Activated CD4-positive, alpha-beta T cell treated with anti-CD3 and anti-CD28 coated beads, Interleukin-2, amount 10 ng/mL, durations not matched to agents 7 days and 5 days (primary cell): ENCODE data around the gene CPNE6. TPM values are rescaled to one million over a fixed set of nuclear protein-coding genes. Genes with fewer than 3 reads are reported as not detected.
A peak's percentile ranks its signal among the peaks of the same experiment; 100 is the strongest.
"Not testable (repeated sequence)": the region's sequence is repeated elsewhere in the genome, so short reads cannot be mapped to it uniquely, and the experiment has no call there.

Experiments
- CTCF ChIA-PET: fragments of 350-600 bp; sonication (Branson Sonifier 250); formaldehyde crosslinking; loops from one replicate; lab custom pipeline; 2021; ENCODE audit warnings: antibody characterized with exemption; lab: Charles Lee
- POLR2A ChIA-PET: fragments of 350-600 bp; sonication (Branson Sonifier 250); formaldehyde crosslinking; loops from one replicate; lab custom pipeline; 2021; ENCODE audit warnings: antibody characterized with exemption; lab: Charles Lee
- DNase-seq: peaks from one replicate; pipeline ENCODE4 v3.0.0-alpha.2; 2020
- H3K27ac Mint-ChIP-seq: one replicate; pipeline ENCODE4 v1.8.0; 2021; ENCODE audit warnings: mild to moderate bottlenecking, moderate library complexity, mixed read lengths
- H3K27me3 Mint-ChIP-seq: one replicate; pipeline ENCODE4 v1.8.0; 2021; ENCODE audit warnings: mixed read lengths
- H3K36me3 Mint-ChIP-seq: one replicate; pipeline ENCODE4 v1.8.0; 2021; ENCODE audit warnings: low read depth, mixed read lengths
- H3K4me1 Mint-ChIP-seq: one replicate; pipeline ENCODE4 v1.8.0; 2021; ENCODE audit warnings: mixed read lengths
- H3K4me3 Mint-ChIP-seq: one replicate; pipeline ENCODE4 v1.8.0; 2021; ENCODE audit warnings: mild to moderate bottlenecking, moderate library complexity, mixed read lengths
- H3K9me3 Mint-ChIP-seq: one replicate; pipeline ENCODE4 v1.8.0; 2021; ENCODE audit warnings: mixed read lengths
- total RNA-seq, 2 experiments: library from RNA; stranded (reverse); gene quantifications; one replicate each; pipeline ENCODE4 v1.2.3, GENCODE V29; 2021

The CPNE6 gene
- total RNA-seq, result not detected

- no peaks in the 10 kb centered on the region for H3K9me3 Mint-ChIP-seq
- H3K27me3 Mint-ChIP-seq, result peaks cover 2% of the 10 kb centered on the region
- CTCF ChIA-PET, result interaction anchor here (0.6 to 1.5 kb wide), 4 partner anchors 13 to 94 kb away, joined by 3 to 4 read pairs (median 3); partner anchors contain the start of gene CARMIL3
- H3K4me1 Mint-ChIP-seq, result peaks cover 11% of the 10 kb centered on the region
- H3K4me3 Mint-ChIP-seq, result no peak within 1 kb of the TSS
- POLR2A ChIA-PET, result no interaction called here
- no peak for DNase-seq
- no peak within 1 kb of the TSS for H3K27ac Mint-ChIP-seq
- no peaks in the 10 kb centered on the region for H3K36me3 Mint-ChIP-seq
Observed at GRCh38 chr14:24071144-24071697, at the start of gene CPNE6. TSS of gene CPNE6 (plus strand) at chr14:24071562. CDS start at chr14:24072937, 1,375 bp downstream.

DNA sequence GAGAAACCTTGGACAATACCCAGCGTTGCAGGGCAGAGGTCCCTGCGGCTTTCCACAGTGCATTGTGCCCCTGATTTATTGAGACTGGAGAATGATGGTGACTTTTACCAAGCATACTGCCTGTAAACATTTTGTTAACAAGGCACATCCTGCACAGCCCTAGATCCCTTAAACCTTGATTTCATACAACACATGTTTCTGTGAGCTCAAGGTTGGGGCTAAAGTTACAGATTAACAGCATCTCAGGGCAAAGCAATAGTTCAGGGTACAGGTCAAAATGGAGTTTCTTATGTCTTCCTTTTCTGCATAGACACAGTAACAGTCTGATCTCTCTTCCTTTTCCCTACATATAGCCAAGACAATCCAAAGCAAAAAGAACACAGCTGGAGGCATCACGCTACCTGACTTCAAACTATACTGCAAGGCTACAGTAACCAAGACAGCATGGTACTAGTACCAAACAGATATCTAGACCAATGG, 46.4 kb upstream of the CPNE6 start:
- H3K27ac Mint-ChIP-seq, H3K4me1 Mint-ChIP-seq, H3K36me3 Mint-ChIP-seq, DNase-seq, POLR2A ChIA-PET, H3K4me3 Mint-ChIP-seq, CTCF ChIA-PET: not testable (repeated sequence)
- H3K9me3 Mint-ChIP-seq, result peaks cover 12% of the 10 kb centered on the region
- H3K27me3 Mint-ChIP-seq, result peaks cover 27% of the 10 kb centered on the region

GRCh38 chr14:24029687-24030086, 41.7 kb upstream of the CPNE6 start:
- peaks cover 27% of the 10 kb centered on the region for H3K27me3 Mint-ChIP-seq
- H3K27ac Mint-ChIP-seq, DNase-seq, CTCF ChIA-PET, H3K4me1 Mint-ChIP-seq, H3K4me3 Mint-ChIP-seq, POLR2A ChIA-PET: not testable (repeated sequence)
- peaks cover 10% of the 10 kb centered on the region for H3K36me3 Mint-ChIP-seq
- peaks cover 37% of the 10 kb centered on the region for H3K9me3 Mint-ChIP-seq

GRCh38 chr14:24031331-24031730, 40.0 kb upstream of the CPNE6 start:
- POLR2A ChIA-PET, H3K27ac Mint-ChIP-seq, H3K4me1 Mint-ChIP-seq, DNase-seq, CTCF ChIA-PET, H3K4me3 Mint-ChIP-seq: not testable (repeated sequence)
- H3K9me3 Mint-ChIP-seq, result peaks cover 34% of the 10 kb centered on the region
- H3K36me3 Mint-ChIP-seq, result peaks cover 10% of the 10 kb centered on the region
- peaks cover 20% of the 10 kb centered on the region for H3K27me3 Mint-ChIP-seq

DNA sequence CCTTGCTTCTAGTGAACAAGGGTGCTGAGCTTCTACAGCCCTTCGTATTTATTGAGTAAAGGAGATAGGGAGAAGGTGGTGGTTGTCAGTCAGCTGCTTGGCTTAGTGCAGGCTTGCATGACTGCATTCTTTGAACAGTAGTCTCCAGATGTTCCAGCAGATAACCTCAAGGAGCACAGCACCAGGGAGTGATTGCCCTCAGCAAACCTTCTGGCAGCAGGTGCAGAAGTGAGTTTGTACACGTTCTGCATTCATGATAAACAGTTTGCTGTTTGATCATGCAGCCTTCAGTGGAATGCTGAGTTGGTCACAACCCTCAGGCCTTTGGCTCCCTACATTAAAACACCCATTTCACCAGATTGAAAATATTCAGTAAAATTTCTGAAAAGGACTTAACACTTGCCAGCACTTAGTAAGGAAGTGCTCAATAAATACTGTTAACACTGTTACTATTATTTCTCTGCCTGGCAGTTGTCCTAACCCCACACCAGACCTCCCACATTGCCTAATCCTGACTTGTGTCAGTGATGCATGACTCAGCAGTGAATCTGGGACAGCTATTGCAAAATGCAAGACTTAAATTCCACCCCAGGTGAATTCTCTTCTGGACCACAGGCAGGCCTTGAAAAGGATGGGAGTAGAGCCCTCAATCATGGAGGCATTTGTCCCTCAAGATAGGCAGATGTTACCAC, 38.5 kb upstream of the CPNE6 start:
- Mint-ChIP-seq H3K9me3 (peaks cover 30% of the 10 kb centered on the region), H3K36me3 (peaks cover 10% of the 10 kb centered on the region), H3K27ac (no peak overlapping the region), H3K27me3 (peaks cover 7% of the 10 kb centered on the region), H3K4me3 (no peak overlapping the region), H3K4me1 (peaks cover 18% of the 10 kb centered on the region)
- no peak for DNase-seq
- ChIA-PET CTCF (interaction anchor here (1.2 to 1.9 kb wide), 2 partner anchors 19 to 76 kb away, joined by 4 read pairs; partner anchors contain the start of gene CARMIL3), POLR2A (no interaction called here)

DNA sequence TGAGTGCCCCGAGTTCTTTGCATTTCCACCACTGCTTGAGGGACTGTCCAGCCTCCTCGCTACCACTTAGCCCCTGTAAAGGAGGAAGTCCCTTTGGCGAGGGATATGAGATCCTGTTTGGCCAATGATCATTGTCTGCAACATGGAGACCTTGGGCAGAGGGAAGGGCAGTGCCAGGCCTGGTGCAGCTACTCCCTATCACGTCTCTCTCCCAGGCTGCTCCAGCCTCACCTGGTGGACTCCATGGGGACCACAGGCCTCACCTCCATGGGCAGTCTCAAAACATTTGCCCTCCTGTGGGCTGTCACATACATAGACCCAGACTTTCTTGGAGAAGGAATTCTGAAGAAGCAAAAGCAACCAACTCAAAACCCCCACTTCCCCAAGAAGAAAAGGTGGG, 35.6 kb upstream of the CPNE6 start:
- Mint-ChIP-seq H3K27ac (peak overlapping the region; percentile 88), H3K36me3 (peaks cover 10% of the 10 kb centered on the region), H3K9me3 (peaks cover 25% of the 10 kb centered on the region), H3K4me1 (peaks cover 21% of the 10 kb centered on the region), H3K4me3 (peak overlapping the region; percentile 87)
- ChIA-PET POLR2A (interaction anchor here (0.6 kb wide), 1 partner anchor 47 kb away, joined by 3 read pairs; no protein-coding TSS in a partner anchor), CTCF (interaction anchor here (1.0 kb wide), 2 partner anchors 55 to 73 kb away, joined by 3 read pairs; no protein-coding TSS in a partner anchor)
- not testable (repeated sequence) for H3K27me3 Mint-ChIP-seq, DNase-seq

GRCh38 chr14:24036169-24036962, 35.0 kb upstream of the CPNE6 start:
- ChIA-PET POLR2A (interaction anchor here (0.6 kb wide), 1 partner anchor 46 kb away, joined by 3 read pairs; no protein-coding TSS in a partner anchor), CTCF (interaction anchor here (1.0 kb wide), 2 partner anchors 54 to 72 kb away, joined by 3 read pairs; no protein-coding TSS in a partner anchor)
- DNase-seq, result peak; percentile 77
- Mint-ChIP-seq H3K36me3 (peaks cover 10% of the 10 kb centered on the region), H3K4me3 (peak overlapping the region; percentile 87), H3K27me3 (no peaks in the 10 kb centered on the region), H3K4me1 (peaks cover 21% of the 10 kb centered on the region), H3K9me3 (peaks cover 21% of the 10 kb centered on the region), H3K27ac (peak overlapping the region; percentile 88)

DNA sequence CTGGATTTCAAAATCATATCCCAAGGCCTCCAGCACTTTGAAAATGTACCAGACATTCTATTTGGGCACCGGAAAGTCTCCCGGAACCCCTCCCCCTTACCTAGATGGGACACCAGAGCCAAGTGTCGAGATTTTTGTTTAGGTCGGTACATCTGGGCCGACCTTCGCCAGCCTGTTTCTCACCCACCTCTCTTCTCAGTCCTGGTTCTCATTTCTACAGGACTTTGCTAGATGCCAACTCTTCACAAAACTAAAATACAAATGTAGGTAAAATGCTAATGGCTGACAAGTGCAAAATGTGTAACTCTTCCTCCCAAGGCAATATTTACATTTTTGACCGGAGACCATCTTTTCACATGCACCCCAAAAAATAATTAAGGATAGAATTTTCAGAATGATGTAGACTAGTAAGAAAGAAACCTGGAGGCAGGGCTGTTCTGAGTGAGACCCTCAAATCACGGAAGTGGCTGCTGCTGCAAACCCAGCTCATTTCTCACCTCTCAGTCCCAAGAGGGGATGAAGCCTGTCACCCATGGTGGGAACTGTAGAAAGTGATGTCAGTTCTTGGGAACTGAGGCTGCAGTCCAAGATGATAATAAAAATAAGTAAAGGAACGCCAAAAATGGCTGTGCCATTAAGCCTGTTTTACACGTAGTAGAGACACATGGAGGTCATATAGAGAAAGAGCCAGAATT, 34.3 kb upstream of the CPNE6 start:
- peaks cover 16% of the 10 kb centered on the region for H3K9me3 Mint-ChIP-seq
- H3K4me3 Mint-ChIP-seq, result peak overlapping the region; percentile 87
- H3K27ac Mint-ChIP-seq, result peak overlapping the region; percentile 88
- POLR2A ChIA-PET, H3K27me3 Mint-ChIP-seq, DNase-seq: not testable (repeated sequence)
- H3K4me1 Mint-ChIP-seq, result peaks cover 21% of the 10 kb centered on the region
- CTCF ChIA-PET, result interaction anchor here (1.0 kb wide), 1 partner anchor 53 kb away, joined by 3 read pairs; no protein-coding TSS in a partner anchor
- H3K36me3 Mint-ChIP-seq, result peaks cover 10% of the 10 kb centered on the region

DNA sequence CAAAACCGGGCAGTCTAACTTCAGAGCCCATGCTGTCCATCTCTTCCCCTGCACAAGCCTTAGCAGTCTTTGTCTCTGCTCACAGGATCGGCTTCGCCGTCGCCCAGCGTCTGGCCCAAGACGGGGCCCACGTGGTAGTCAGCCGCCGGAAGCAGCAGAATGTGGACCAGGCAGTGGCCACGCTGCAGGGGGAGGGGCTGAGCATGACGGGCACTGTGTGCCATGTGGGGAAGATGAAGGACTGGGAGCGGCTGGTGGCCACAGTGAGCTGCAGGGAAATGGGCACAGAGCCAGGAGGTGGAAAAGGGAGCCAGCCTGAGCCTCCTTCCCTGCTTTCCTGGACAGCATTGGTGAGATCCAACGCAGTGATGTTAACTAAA, 33.7 kb upstream of the CPNE6 start:
- Mint-ChIP-seq H3K27me3 (no peaks in the 10 kb centered on the region), H3K9me3 (peaks cover 11% of the 10 kb centered on the region), H3K4me3 (no peak overlapping the region), H3K36me3 (peaks cover 8% of the 10 kb centered on the region), H3K4me1 (peaks cover 21% of the 10 kb centered on the region), H3K27ac (no peak overlapping the region)
- no peak for DNase-seq
- CTCF ChIA-PET, result no interaction called here
- POLR2A ChIA-PET, result no interaction called here

GRCh38 chr14:24038686-24039085, 32.7 kb upstream of the CPNE6 start:
- Mint-ChIP-seq H3K4me1 (peaks cover 21% of the 10 kb centered on the region), H3K36me3 (peaks cover 6% of the 10 kb centered on the region), H3K4me3 (no peak overlapping the region), H3K27ac (no peak overlapping the region), H3K27me3 (peaks cover 2% of the 10 kb centered on the region), H3K9me3 (peaks cover 5% of the 10 kb centered on the region)
- ChIA-PET POLR2A (no interaction called here), CTCF (no interaction called here)
- no peak for DNase-seq

- CTCF ChIA-PET, result interaction anchor here (1.6 kb wide), 1 partner anchor 391 kb away, joined by 3 read pairs; no protein-coding TSS in a partner anchor
- Mint-ChIP-seq H3K36me3 (no peaks in the 10 kb centered on the region), H3K27me3 (peaks cover 6% of the 10 kb centered on the region), H3K4me3 (no peak overlapping the region), H3K9me3 (no peaks in the 10 kb centered on the region), H3K4me1 (peaks cover 17% of the 10 kb centered on the region), H3K27ac (no peak overlapping the region)
- DNase-seq, result no peak
- POLR2A ChIA-PET, result no interaction called here
Observed at GRCh38 chr14:24040692-24041091, 30.7 kb upstream of the CPNE6 start.

DNA sequence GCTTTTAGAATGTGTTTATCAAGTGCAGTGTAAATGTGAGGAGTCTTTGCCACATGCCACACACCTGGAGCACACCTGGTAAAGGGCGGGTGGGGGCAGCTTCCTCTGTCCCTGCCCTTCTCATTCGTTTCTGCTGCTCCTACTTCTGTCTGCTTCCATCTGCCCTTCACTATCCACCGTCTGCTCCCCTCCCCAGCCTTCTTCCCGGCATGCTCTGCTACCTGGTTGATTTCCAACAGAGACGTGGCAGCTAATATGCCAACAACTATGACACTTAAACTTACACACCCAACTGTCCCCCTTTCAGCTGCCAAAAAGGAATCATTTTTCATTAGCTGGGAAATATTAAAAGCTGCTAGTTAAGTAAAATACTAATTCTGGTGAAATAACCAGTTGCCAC, 28.6 kb upstream of the CPNE6 start:
- Mint-ChIP-seq H3K4me3 (no peak overlapping the region), H3K27ac (no peak overlapping the region), H3K4me1 (peaks cover 4% of the 10 kb centered on the region), H3K27me3 (peaks cover 10% of the 10 kb centered on the region), H3K9me3 (no peaks in the 10 kb centered on the region), H3K36me3 (no peaks in the 10 kb centered on the region)
- ChIA-PET POLR2A (no interaction called here), CTCF (interaction anchor here (1.4 to 2.4 kb wide), 2 partner anchors 11 to 47 kb away, joined by 4 to 6 read pairs; no protein-coding TSS in a partner anchor)
- DNase-seq, result no peak
